Suprapubic skin (tissue), 4 donors: ENCODE results near the gene SURF4. TPM values are rescaled to one million over a fixed set of nuclear protein-coding genes. Genes with fewer than 3 reads are reported as not detected.

Experiments used
- DNase-seq, 2 donors: peaks; one replicate each; pipeline ENCODE4 v3.0.0-alpha.2; 2019; ENCODE audit warnings: low spot score in 2 of 2
- H3K27ac ChIP-seq: fragments of 200-600 bp; sonication (generic); one replicate; pipeline ENCODE4 v1.5.1; 2019
- H3K27me3 ChIP-seq: fragments of 200-600 bp; sonication (generic); one replicate; pipeline ENCODE4 v1.5.1; 2019
- H3K36me3 ChIP-seq: fragments of 200-600 bp; sonication (generic); one replicate; pipeline ENCODE4 v1.5.1; 2019
- H3K4me1 ChIP-seq: fragments of 200-600 bp; sonication (generic); one replicate; pipeline ENCODE4 v1.5.1; 2019
- H3K4me3 ChIP-seq: fragments of 200-600 bp; sonication (generic); one replicate; pipeline ENCODE4 v1.5.1; 2019; ENCODE audit warnings: mild to moderate bottlenecking
- H3K9me3 ChIP-seq: fragments of 200-600 bp; sonication (generic); one replicate; pipeline ENCODE4 v1.5.1; 2019
- EP300 ChIP-seq: sonication (generic); formaldehyde crosslinking; IDR thresholded peaks from one replicate; pipeline ENCODE4 v1.6.1; 2017; ENCODE audit warnings: antibody characterized with exemption
- POLR2A ChIP-seq, 2 donors: fragments of 450-650 bp; IDR thresholded peaks; one replicate each; pipeline ENCODE4 v1.6.1; 2017; ENCODE audit warnings: antibody characterized with exemption in 2 of 2, mild to moderate bottlenecking in 2 of 2, moderate library complexity in 2 of 2
- POLR2AphosphoS5 ChIP-seq, 3 donors: sonication (generic); formaldehyde crosslinking; IDR thresholded peaks; one replicate each; pipeline ENCODE4 v1.6.1; 2017; ENCODE audit warnings: antibody characterized with exemption in 3 of 3
- WGBS: methylation state at CpG from one replicate; pipeline ENCODE4 v1.1.5; 2018; 5-methylcytosine and 5-hydroxymethylcytosine counted together
- total RNA-seq, 4 donors: library from RNA; depleted of rRNA; stranded (reverse); fragments of >200 nt; gene quantifications; one replicate each; pipeline ENCODE4 v1.1.0, GENCODE V29; 2016
- TF ChIP-seq, protein P1 (sequence below), 2 donors: fragments of 200-600 bp in 1 of 2; fragments of 450-650 bp in 1 of 2; sonication (generic) in 1 of 2; IDR thresholded peaks; one replicate each; pipeline ENCODE4 v1.5.1; 2016 to 2019; ENCODE audit warnings: antibody characterized with exemption in 2 of 2, mild to moderate bottlenecking in 1 of 2, moderate library complexity in 1 of 2

Gene SURF4
- total RNA-seq, 4 donors from 2014 or later = 71.7 to 136 (median 118) TPM

- Histone ChIP-seq H3K4me1 (peaks cover 70% of the 10 kb centered on the region), H3K9me3 (no peaks in the 10 kb centered on the region), H3K27me3 (no peaks in the 10 kb centered on the region), H3K4me3 (peak overlapping the region; percentile 87), H3K27ac (peak overlapping the region; percentile 97), H3K36me3 (peaks cover 6% of the 10 kb centered on the region)
- TF ChIP-seq EP300 (no peak), POLR2AphosphoS5 (IDR thresholded peaks at IDR 0.05) (no peak), POLR2A (IDR thresholded peaks at IDR 0.05) (no peak)
- TF ChIP-seq, protein P1, sequence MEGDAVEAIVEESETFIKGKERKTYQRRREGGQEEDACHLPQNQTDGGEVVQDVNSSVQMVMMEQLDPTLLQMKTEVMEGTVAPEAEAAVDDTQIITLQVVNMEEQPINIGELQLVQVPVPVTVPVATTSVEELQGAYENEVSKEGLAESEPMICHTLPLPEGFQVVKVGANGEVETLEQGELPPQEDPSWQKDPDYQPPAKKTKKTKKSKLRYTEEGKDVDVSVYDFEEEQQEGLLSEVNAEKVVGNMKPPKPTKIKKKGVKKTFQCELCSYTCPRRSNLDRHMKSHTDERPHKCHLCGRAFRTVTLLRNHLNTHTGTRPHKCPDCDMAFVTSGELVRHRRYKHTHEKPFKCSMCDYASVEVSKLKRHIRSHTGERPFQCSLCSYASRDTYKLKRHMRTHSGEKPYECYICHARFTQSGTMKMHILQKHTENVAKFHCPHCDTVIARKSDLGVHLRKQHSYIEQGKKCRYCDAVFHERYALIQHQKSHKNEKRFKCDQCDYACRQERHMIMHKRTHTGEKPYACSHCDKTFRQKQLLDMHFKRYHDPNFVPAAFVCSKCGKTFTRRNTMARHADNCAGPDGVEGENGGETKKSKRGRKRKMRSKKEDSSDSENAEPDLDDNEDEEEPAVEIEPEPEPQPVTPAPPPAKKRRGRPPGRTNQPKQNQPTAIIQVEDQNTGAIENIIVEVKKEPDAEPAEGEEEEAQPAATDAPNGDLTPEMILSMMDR (IDR thresholded peaks at IDR 0.05) = no peak
- WGBS = 1% methylated on average over 9 of the region's 39 CpGs
- DNase-seq = no peak
Observed at GRCh38 chr9:133375116-133375723, 640 bp downstream of the SURF4 start.

DNA sequence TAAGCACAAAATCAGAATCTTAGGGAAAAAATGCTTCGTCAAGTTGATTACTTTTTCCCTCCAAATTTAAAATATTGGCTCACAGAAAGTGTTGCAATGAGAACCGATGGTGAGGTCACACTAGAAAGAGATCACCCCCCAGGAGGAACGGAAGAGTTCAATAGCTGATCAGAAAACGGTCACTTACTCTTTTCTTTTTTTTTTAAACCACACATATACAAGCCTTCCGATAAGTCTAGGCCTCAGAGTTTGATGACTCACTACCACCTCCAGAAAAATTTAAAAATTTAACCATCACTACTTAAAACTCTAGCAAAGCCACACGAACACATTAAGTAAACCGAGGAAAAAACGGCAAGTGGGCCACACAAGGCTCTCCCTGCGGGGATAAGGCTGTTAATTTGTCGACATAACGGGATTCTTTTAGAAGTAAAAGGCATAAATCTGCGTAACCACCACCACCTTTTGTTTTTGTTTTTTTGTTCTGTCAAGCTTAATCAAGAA lies 1.2 kb downstream of the SURF4 start:
- 11% methylated on average over 12 of the region's 12 CpGs for WGBS

GRCh38 chr9:133372144-133372543 lies 3.7 kb downstream of the SURF4 start:
- no peaks in the 10 kb centered on the region for H3K27me3 ChIP-seq
- no peaks in the 10 kb centered on the region for H3K9me3 ChIP-seq
- TF ChIP-seq, protein P1 (IDR thresholded peaks at IDR 0.05) = no peak
- TF ChIP-seq POLR2A (IDR thresholded peaks at IDR 0.05) = no peak
- no peak for TF ChIP-seq POLR2AphosphoS5 (IDR thresholded peaks at IDR 0.05)
- no peak for TF ChIP-seq EP300
- H3K4me3 ChIP-seq = no peak overlapping the region
- H3K27ac ChIP-seq = no peak overlapping the region
- H3K4me1 ChIP-seq = peaks cover 88% of the 10 kb centered on the region
- H3K36me3 ChIP-seq = peaks cover 7% of the 10 kb centered on the region
- WGBS = 50% methylated on average over 7 of the region's 7 CpGs
- no peak for DNase-seq

More for the DNA sequence above, 1.2 kb downstream of the SURF4 start:
- Histone ChIP-seq H3K27me3 (no peaks in the 10 kb centered on the region), H3K4me3 (peak overlapping the region; percentile 87), H3K27ac (peak overlapping the region; percentile 97), H3K9me3 (no peaks in the 10 kb centered on the region), H3K36me3 (peaks cover 7% of the 10 kb centered on the region), H3K4me1 (peaks cover 74% of the 10 kb centered on the region)
- DNase-seq = no peak
- TF ChIP-seq, protein P1 (IDR thresholded peaks at IDR 0.05) = no peak
- TF ChIP-seq POLR2AphosphoS5 (IDR thresholded peaks at IDR 0.05) = no peak
- no peak for TF ChIP-seq EP300
- TF ChIP-seq POLR2A (IDR thresholded peaks at IDR 0.05) = no peak

DNA sequence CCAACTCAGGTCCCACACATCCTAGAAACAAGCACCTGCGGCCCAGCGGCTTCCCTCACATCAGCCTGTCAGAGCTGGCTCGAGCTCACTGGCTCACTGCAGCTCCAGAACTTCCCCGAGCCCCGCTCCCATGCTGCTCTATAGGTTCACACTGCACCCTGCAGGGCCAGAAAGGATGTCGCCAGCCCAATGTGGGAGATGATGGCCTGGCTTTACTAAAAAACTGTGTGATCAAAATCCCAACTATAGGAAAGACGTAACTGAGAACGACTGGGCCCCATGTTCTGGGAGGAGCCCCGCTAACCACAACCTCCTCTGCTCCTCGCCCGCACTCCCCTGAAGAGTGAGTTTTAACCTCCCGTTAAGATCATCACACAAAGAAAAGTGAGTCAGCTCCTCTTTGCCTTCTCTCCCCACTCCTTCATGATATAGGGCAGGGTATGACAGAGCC lies 4.6 kb downstream of the SURF4 start:
- H3K4me1 ChIP-seq = peaks cover 83% of the 10 kb centered on the region
- H3K9me3 ChIP-seq = no peaks in the 10 kb centered on the region
- no peak overlapping the region for H3K4me3 ChIP-seq
- TF ChIP-seq, protein P1 (IDR thresholded peaks at IDR 0.05) = no peak
- H3K27me3 ChIP-seq = no peaks in the 10 kb centered on the region
- no peak overlapping the region for H3K27ac ChIP-seq
- no peak for DNase-seq
- peaks cover 14% of the 10 kb centered on the region for H3K36me3 ChIP-seq
- WGBS = 35% methylated on average over 8 of the region's 12 CpGs

- peaks cover 86% of the 10 kb centered on the region for H3K4me1 ChIP-seq
- 76% methylated on average over 7 of the region's 9 CpGs for WGBS
- H3K4me3 ChIP-seq = no peak overlapping the region
- no peak for DNase-seq
- H3K9me3 ChIP-seq = no peaks in the 10 kb centered on the region
- no peak overlapping the region for H3K27ac ChIP-seq
- TF ChIP-seq, protein P1 (IDR thresholded peaks at IDR 0.05) = no peak
- TF ChIP-seq EP300 (no peak), POLR2AphosphoS5 (IDR thresholded peaks at IDR 0.05) (no peak), POLR2A (IDR thresholded peaks at IDR 0.05) (no peak)
- H3K27me3 ChIP-seq = no peaks in the 10 kb centered on the region
- peaks cover 19% of the 10 kb centered on the region for H3K36me3 ChIP-seq
Observed at GRCh38 chr9:133370685-133371084, 5.2 kb downstream of the SURF4 start.
